Neural progenitor cell (in vitro differentiated cells): Measurements from ENCODE around the gene CCL8. TPM values are rescaled to one million over a fixed set of nuclear protein-coding genes. Genes with fewer than 3 reads are reported as not detected.

ENCODE experiments used
- DNase-seq: peaks from one replicate; pipeline ENCODE4 v3.0.0-alpha.2; 2016; ENCODE audit warnings: low spot score
- H2AFZ ChIP-seq: fragments of 200-600 bp; sonication (generic); replicated peaks from 2 replicates; pipeline ENCODE4 v1.6.1; 2016; ENCODE audit warnings: antibody characterized with exemption
- H3F3A ChIP-seq: fragments of 200-600 bp; sonication (generic); 2 replicates; pipeline ENCODE4 v1.6.1; 2016; ENCODE audit warnings: antibody characterized with exemption, low read depth
- H3K27ac ChIP-seq: fragments of 200-600 bp; sonication (generic); 2 replicates; pipeline ENCODE4 v1.5.1; 2016; ENCODE audit warnings: mild to moderate bottlenecking
- H3K27me3 ChIP-seq: fragments of 200-600 bp; sonication (generic); 2 replicates; pipeline ENCODE4 v1.6.1; 2016; ENCODE audit warnings: mild to moderate bottlenecking, moderate library complexity
- H3K36me3 ChIP-seq: fragments of 200-600 bp; sonication (generic); 2 replicates; pipeline ENCODE4 v1.5.1; 2016
- H3K4me1 ChIP-seq: fragments of 200-600 bp; sonication (generic); 2 replicates; pipeline ENCODE4 v1.6.1; 2016; ENCODE audit warnings: mixed run types
- H3K4me2 ChIP-seq: fragments of 200-600 bp; sonication (generic); 2 replicates; pipeline ENCODE4 v1.6.1; 2016
- H3K4me3 ChIP-seq: fragments of 200-600 bp; sonication (generic); 2 replicates; pipeline ENCODE4 v1.5.1; 2016
- H3K79me2 ChIP-seq: fragments of 200-600 bp; sonication (generic); 2 replicates; pipeline ENCODE4 v1.6.1; 2016; ENCODE audit warnings: low read depth
- H3K9ac ChIP-seq: fragments of 200-600 bp; sonication (generic); 2 replicates; pipeline ENCODE4 v1.6.1; 2016
- H3K9me3 ChIP-seq: fragments of 200-600 bp; sonication (generic); 2 replicates; pipeline ENCODE4 v1.5.1; 2016; ENCODE audit warnings: low read depth
- H4K20me1 ChIP-seq: fragments of 200-600 bp; sonication (generic); 2 replicates; pipeline ENCODE4 v1.6.1; 2016; ENCODE audit warnings: low read depth
- H3K27ac Mint-ChIP-seq: 3 replicates; pipeline ENCODE4 v1.8.0; 2021; ENCODE audit warnings: mixed read lengths
- H3K27me3 Mint-ChIP-seq: 2 replicates; pipeline ENCODE4 v1.8.0; 2022; ENCODE audit warnings: low read depth, mild to moderate bottlenecking, inconsistent platforms, moderate library complexity, mixed read lengths; ENCODE audit not compliant: insufficient read depth
- H3K36me3 Mint-ChIP-seq: 3 replicates; pipeline ENCODE4 v1.8.0; 2021; ENCODE audit warnings: mixed read lengths
- H3K4me1 Mint-ChIP-seq: 3 replicates; pipeline ENCODE4 v1.8.0; 2021; ENCODE audit warnings: mixed read lengths
- H3K4me3 Mint-ChIP-seq: 3 replicates; pipeline ENCODE4 v1.8.0; 2021; ENCODE audit warnings: mild to moderate bottlenecking, moderate library complexity, mixed read lengths
- H3K9me3 Mint-ChIP-seq: 3 replicates; pipeline ENCODE4 v1.8.0; 2020; ENCODE audit warnings: mixed read lengths
- CTCF ChIP-seq: fragments of 200-600 bp; sonication (generic); IDR thresholded peaks from 2 replicates; pipeline ENCODE4 v1.5.1; 2017; ENCODE audit warnings: antibody characterized with exemption, mild to moderate bottlenecking
- EZH2 ChIP-seq: fragments of 200-600 bp; sonication (generic); IDR thresholded peaks from 2 replicates; pipeline ENCODE4 v1.6.1; 2017; ENCODE audit warnings: antibody characterized with exemption, mild to moderate bottlenecking, moderate library complexity
- EZH2phosphoT487 ChIP-seq: fragments of 200-600 bp; sonication (generic); IDR thresholded peaks from 2 replicates; pipeline ENCODE4 v1.6.1; 2017; ENCODE audit warnings: antibody characterized with exemption
- total RNA-seq: library from RNA; depleted of rRNA; stranded (reverse); fragments of >200 nt; gene quantifications from 2 replicates; pipeline ENCODE4 v1.2.3, GENCODE V29; 2015; ENCODE audit warnings: low replicate concordance

CCL8 gene
- total RNA-seq: not detected in 2 replicates

GRCh38 chr17:34319039-34319483 lies at the start of gene CCL8:
TSS of gene CCL8 (plus strand) at chr17:34319435. CDS start at chr17:34319502, 67 bp downstream.
- Mint-ChIP-seq H3K27ac (no peak within 1 kb of the TSS), H3K4me1 (no peaks in the 10 kb centered on the region), H3K4me3 (no peak within 1 kb of the TSS), H3K27me3 (peaks cover 2% of the 10 kb centered on the region), H3K9me3 (no peaks in the 10 kb centered on the region), H3K36me3 (no peaks in the 10 kb centered on the region)
- no peak within 1 kb of the TSS for H3K27ac ChIP-seq
- peaks cover 11% of the 10 kb centered on the region for H3K27me3 ChIP-seq
- no peak within 1 kb of the TSS for H3K4me3 ChIP-seq
- no peaks in the 10 kb centered on the region for H3K36me3 ChIP-seq
- H3K9me3 ChIP-seq: no peaks in the 10 kb centered on the region
- H3K79me2 ChIP-seq: no peaks in the 10 kb centered on the region
- no peak within 1 kb of the TSS for H3K4me2 ChIP-seq
- TF ChIP-seq EZH2: no peak
- H2AFZ ChIP-seq: no peak within 1 kb of the TSS
- H3F3A ChIP-seq: no peaks in the 10 kb centered on the region
- H3K9ac ChIP-seq: no peak within 1 kb of the TSS
- no peaks in the 10 kb centered on the region for H3K4me1 ChIP-seq
- no peak for DNase-seq
- no peaks in the 10 kb centered on the region for H4K20me1 ChIP-seq

GRCh38 chr17:34269969-34270368 lies 49.3 kb upstream of the CCL8 start, which contains the start of gene CCL7:
TSS of gene CCL7 (plus strand) at chr17:34270221. CDS start at chr17:34270291, 70 bp downstream.
- Histone ChIP-seq H3K79me2 (no peaks in the 10 kb centered on the region), H4K20me1 (no peaks in the 10 kb centered on the region), H3K9me3 (no peaks in the 10 kb centered on the region), H3K4me1 (no peaks in the 10 kb centered on the region), H3K27ac (no peak within 1 kb of the TSS), H3K36me3 (no peaks in the 10 kb centered on the region), H3K27me3 (no peaks in the 10 kb centered on the region), H3K4me3 (no peak within 1 kb of the TSS), H3F3A (no peaks in the 10 kb centered on the region), H3K9ac (no peak within 1 kb of the TSS), H3K4me2 (no peak within 1 kb of the TSS), H2AFZ (no peak within 1 kb of the TSS)
- no peak for DNase-seq
- Mint-ChIP-seq H3K4me3 (no peak within 1 kb of the TSS), H3K9me3 (no peaks in the 10 kb centered on the region), H3K4me1 (peaks cover under 1% of the 10 kb centered on the region), H3K27me3 (peaks cover 2% of the 10 kb centered on the region), H3K36me3 (no peaks in the 10 kb centered on the region), H3K27ac (no peak within 1 kb of the TSS)
- TF ChIP-seq EZH2phosphoT487 (no peak), EZH2 (no peak), CTCF (no peak)

DNA sequence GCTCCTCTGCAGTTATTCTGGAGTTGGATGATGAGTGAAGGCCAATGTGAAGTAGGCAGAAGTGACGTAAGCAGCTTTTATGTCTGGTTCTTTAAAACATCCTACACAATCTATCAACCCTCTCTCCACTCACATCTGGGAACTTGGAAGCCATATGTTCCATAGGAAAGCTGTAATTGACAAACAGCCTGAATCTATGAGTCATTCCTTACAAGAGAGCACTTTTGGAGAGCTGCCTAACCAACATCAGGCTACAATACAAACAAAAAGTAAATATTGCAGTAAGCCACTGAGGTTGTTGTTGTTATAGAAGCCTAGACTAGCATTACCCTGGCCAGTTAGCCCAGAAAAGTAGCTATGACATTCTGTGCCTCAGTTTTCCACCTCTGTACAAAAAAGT lies 43.4 kb upstream of the CCL8 start:
- H3K4me2 ChIP-seq: no peak overlapping the region
- H3K4me3 Mint-ChIP-seq: no peak overlapping the region
- no peak overlapping the region for H3K27ac Mint-ChIP-seq
- H4K20me1 ChIP-seq: no peaks in the 10 kb centered on the region
- H3K4me1 ChIP-seq: no peaks in the 10 kb centered on the region
- no peak overlapping the region for H3K9ac ChIP-seq
- H3K9me3 Mint-ChIP-seq: peaks cover 2% of the 10 kb centered on the region
- H3F3A ChIP-seq: no peaks in the 10 kb centered on the region
- no peak for TF ChIP-seq EZH2phosphoT487
- TF ChIP-seq EZH2: no peak
- no peak for TF ChIP-seq CTCF
- H3K27ac ChIP-seq: no peak overlapping the region
- H3K9me3 ChIP-seq: no peaks in the 10 kb centered on the region
- H3K4me1 Mint-ChIP-seq: no peaks in the 10 kb centered on the region
- no peak overlapping the region for H2AFZ ChIP-seq
- no peaks in the 10 kb centered on the region for H3K79me2 ChIP-seq
- H3K27me3 ChIP-seq: no peaks in the 10 kb centered on the region
- no peaks in the 10 kb centered on the region for H3K36me3 Mint-ChIP-seq
- peaks cover 2% of the 10 kb centered on the region for H3K27me3 Mint-ChIP-seq
- no peak for DNase-seq
- H3K36me3 ChIP-seq: no peaks in the 10 kb centered on the region
- no peak overlapping the region for H3K4me3 ChIP-seq

DNA sequence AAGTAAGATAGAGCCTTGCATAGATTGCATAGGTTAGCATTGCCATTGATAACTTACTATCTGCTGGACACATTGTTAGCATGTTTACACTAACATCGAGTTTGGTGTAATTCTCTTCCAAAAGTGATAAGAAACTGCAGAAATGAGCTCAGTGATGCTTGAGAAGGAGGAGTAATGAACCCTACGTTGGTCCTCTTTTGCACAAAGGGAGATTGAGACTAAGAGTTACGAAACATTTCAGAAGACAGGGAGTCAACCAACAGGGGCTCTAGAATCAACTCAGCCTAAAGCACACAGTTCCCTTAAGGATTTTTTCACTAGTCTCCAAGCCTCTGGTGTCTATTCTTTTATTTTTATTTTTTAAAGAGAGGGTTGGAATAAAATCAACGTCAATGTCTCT lies 42.4 kb upstream of the CCL8 start:
- Mint-ChIP-seq H3K4me3 (no peak overlapping the region), H3K27me3 (no peaks in the 10 kb centered on the region), H3K4me1 (no peaks in the 10 kb centered on the region), H3K27ac (no peak overlapping the region), H3K36me3 (no peaks in the 10 kb centered on the region), H3K9me3 (peaks cover 3% of the 10 kb centered on the region)
- H3K79me2 ChIP-seq: no peaks in the 10 kb centered on the region
- no peaks in the 10 kb centered on the region for H4K20me1 ChIP-seq
- no peak overlapping the region for H3K27ac ChIP-seq
- no peak for DNase-seq
- H3K4me1 ChIP-seq: no peaks in the 10 kb centered on the region
- H3K4me3 ChIP-seq: no peak overlapping the region
- H3K9ac ChIP-seq: no peak overlapping the region
- no peaks in the 10 kb centered on the region for H3K27me3 ChIP-seq
- no peaks in the 10 kb centered on the region for H3F3A ChIP-seq
- no peaks in the 10 kb centered on the region for H3K9me3 ChIP-seq
- no peak for TF ChIP-seq EZH2
- no peak for TF ChIP-seq EZH2phosphoT487
- no peaks in the 10 kb centered on the region for H3K36me3 ChIP-seq
- H2AFZ ChIP-seq: no peak overlapping the region
- H3K4me2 ChIP-seq: no peak overlapping the region
